Ammon's horn (tissue), 1 donor: ENCODE data around the gene RORB.
A peak's percentile ranks its signal among the peaks of the same experiment; 100 is the strongest.

Source experiments
- DNase-seq: peaks from one replicate; pipeline ENCODE4 v3.0.0-alpha.2; 2016; ENCODE audit warnings: low spot score

Gene RORB

DNA sequence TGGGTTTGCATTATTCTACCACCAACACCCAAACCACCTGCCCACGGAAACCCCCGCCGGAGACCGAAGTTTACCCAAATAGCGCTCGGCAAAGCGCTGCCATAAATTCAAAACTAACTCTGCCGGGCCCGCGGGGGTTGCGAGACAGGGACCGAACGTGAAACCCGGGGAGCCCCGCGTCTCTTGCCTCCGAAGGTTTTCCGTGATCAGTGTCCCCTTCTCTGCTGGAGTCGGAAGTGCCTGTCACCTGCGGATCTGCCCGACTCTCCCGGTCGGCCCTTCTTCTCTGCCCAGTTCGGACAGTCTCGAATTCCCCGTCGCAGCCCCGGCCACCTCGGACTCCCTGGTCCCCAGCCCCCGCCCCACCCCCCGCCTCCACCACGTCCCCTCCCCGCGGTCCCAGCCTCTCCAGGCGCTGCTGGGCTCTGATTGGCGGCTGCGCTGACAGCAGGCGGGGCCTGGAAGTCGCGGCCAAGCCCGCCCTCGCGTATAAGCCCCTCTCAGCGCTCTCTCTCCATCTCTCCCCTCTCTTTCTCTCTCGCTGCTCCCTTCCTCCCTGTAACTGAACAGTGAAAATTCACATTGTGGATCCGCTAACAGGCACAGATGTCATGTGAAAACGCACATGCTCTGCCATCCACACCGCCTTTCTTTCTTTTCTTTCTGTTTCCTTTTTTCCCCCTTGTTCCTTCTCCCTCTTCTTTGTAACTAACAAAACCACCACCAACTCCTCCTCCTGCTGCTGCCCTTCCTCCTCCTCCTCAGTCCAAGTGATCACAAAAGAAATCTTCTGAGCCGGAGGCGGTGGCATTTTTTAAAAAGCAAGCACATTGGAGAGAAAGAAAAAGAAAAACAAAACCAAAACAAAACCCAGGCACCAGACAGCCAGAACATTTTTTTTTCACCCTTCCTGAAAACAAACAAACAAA lies at the start of gene RORB:
Gene RORB (plus strand): TSS at position 517 of the 929 bp plus-strand sequence. CDS start 642 bp downstream, outside the sequence.
- DNase-seq = peak; percentile 92

DNA sequence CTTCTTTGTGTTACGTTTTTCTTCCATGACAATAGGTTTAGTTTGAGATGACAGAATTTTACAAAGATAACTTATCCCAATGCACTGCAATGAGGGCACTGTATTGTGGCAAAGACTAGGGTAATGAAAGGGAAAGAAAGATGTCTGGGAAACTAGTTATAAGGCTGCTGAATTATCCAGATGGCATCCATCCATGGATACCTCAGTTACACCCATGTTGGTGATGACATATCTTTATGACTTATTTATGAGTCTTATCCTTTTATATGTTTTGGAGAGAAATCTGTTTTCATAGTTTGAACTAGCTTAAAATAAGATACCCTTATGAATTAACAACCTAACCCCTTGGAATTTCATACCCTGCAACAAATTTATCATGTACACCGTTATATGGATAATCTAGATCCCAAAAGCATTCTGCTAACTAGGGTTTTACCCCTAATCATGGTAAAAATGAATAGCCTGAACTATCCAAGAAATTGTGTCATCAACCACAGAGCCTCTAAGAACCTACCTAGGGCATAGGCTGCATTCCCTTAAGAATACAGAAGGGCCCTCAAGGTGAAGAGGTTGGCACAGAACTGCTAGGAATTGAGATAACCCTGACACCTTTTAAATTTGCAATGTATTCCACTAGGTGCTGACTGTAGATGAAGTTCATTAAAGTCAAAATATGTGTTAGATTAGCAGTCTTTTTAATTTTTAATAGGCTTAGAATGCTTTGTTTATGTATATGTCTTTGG lies 49.5 kb upstream of the RORB start:
- no peak for DNase-seq

GRCh38 chr9:74449060-74449459 lies 48.1 kb upstream of the RORB start:
- no peak for DNase-seq

GRCh38 chr9:74458832-74459231 lies 38.3 kb upstream of the RORB start:
- no peak for DNase-seq

DNA sequence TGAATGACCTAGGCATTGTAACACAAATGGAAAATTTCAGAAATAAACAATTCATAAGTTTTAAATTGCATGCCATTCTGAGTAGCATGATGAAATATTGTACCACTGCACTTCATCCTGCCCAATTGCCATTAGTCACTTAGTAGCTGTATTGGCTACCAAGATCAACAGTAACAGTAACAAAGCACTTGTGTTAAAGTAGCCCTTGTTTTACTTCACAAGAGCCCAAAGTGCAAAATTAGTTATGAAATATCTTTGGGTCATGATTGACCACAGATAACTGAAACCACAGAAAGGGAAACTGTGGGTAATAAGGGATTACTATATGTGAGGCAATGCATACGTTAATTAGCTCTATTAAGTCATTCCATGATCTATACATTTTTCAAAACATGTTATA lies 33.3 kb upstream of the RORB start:
- no peak for DNase-seq

GRCh38 chr9:74478606-74479005 lies 18.5 kb upstream of the RORB start:
- DNase-seq = no peak

DNA sequence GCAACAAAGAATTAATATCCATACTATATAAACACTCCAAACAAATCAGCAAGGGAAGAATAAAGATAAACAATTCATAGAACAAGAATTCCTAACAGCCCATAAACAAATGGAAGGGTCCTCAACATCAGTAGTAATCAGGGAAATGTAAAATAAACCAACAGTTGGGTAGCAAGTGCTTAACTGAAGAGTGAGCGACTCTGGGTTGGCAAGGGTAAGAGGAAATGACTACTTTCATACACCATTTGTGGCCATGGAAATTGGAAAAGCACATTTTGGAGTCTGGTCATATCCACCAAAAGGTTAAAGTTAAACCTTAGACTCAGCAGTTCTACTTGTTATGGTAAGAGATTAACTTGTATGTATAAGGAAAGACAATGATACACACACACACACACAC lies 17.4 kb upstream of the RORB start:
- DNase-seq = no peak

GRCh38 chr9:74487395-74487794 lies 9.7 kb upstream of the RORB start:
- DNase-seq = no peak

- DNase-seq = no peak
These were observed 3.6 kb upstream of the RORB start for GRCh38 chr9:74493512-74493911.

- no peak for DNase-seq
These were observed 2.6 kb upstream of the RORB start for GRCh38 chr9:74494490-74494889.

- no peak for DNase-seq
These were observed 729 bp upstream of the RORB start for GRCh38 chr9:74496406-74496805.

DNA sequence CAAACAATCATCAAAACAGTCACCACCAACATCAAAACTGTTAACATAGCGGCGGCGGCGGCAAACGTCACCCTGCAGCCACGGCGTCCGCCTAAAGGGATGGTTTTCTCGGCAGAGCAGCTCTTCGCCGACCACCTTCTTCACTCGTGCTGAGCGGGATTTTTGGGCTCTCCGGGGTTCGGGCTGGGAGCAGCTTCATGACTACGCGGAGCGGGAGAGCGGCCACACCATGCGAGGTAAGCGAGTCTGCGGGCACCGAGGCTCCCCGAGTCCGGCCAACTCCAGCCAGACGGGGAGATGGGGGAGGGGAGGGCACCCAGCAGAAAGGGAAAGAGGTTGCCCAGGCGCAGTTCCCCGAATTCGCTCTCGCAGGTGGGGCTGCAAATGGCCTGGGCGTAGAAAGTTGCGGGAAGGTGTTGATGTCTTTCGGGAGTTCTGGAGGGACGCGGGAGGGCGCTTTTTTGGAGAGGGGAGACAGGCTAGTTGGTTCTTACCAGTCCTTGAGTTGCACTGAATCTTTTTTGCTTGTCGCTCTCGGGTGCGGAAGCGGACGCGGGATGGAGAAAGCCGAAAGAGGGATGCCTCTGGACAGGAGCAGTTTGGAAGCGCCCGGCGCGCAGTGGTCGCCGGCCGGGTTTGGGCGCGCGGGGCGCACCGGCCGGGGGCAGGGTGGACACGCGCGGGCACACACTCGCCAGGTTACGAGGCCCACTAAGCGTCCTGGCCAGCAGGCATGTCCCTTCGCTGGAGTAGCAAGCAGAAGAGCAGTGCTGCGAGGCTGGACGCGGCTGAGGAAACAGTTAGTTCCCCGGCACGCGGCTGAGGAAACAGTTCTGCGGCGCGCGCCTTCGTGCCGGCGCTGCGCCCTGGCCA lies 849 bp downstream of the RORB start:
- peak; percentile 25 for DNase-seq

GRCh38 chr9:74498621-74499095 lies 1.5 kb downstream of the RORB start:
- DNase-seq = no peak

DNA sequence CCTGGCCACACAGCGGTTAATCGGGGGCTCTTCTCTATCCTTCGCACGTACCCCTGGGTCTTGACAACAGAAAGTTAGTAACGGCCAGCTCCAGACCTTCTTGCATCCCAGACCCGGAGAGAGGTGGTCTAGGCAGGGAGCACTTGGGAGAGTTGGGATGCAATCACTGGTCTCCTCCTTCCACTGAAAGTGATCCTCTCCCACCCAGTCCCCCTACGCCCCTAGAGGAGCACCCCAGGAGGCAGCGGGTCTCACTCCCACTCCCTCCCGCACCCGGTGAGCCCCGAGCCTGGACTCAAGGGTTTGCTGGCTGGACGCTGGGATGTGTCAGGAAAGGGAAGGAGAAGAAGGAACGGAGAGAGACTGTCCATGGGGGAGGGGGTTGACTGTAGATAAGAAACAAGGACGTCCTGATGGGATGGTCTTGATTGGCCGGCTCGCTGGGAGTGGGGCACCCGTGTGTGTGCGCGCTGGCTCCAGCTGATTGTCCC lies 2.0 kb downstream of the RORB start:
- peak; percentile 16 for DNase-seq

DNA sequence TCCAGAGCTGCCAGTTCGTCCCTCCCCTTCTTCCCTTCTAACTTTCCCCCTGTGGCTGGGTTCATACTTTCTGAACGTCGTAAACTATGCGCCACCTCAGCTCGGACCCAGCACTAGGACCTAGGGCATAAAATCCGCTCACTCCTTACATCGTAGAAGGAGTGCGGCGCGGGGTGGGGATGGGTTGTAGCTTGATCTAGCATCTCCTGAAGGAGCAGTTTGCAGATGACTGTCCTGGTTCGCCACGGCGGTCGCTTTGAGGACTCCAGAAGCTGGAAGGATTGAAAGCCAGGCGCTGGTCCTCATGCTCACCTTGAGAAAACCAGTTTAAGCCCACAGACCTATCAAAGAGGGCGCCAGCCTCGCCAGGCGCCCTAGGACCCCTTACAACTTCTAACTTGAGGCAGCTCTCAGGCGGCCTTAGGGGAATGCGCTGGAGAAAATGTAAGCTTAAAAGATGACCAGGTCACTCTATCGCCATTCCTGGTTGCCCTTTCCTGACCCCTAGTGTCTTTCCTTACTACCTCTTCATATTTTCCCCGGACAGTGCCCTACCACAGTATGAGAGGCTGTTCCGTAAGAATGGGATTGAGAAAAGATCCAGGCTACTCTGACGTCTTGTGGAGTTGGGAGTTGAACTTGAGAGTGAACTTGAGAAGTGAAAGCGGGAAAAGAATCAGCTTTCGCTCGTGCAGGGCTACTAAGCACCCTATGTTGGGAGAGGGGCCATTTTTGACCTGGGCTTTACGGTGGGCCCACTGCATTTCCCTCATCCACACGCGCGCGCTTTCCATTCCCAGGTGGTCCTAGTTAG lies 2.8 kb downstream of the RORB start:
- DNase-seq = no peak

DNA sequence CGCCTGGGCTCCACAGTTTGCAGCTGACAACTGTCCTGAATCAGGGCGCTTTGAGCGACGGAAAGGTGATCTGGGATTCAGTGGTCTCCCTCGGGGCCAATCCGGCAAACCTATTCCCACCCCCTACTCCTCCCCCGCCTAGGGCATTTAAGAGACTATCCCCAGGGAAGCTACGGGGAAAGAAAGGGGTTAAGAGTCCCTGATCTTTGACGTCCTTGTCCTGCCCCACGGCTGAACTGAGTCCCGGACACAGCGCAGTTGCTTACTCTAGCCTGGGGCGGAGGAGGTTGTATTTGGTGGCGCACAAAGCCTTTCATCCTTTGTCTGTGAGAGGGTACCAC lies 3.4 kb downstream of the RORB start:
- DNase-seq = no peak

- no peak for DNase-seq
These were observed 4.4 kb downstream of the RORB start for GRCh38 chr9:74501570-74501969.

- no peak for DNase-seq
These were observed 6.1 kb downstream of the RORB start for GRCh38 chr9:74503219-74503618.

DNA sequence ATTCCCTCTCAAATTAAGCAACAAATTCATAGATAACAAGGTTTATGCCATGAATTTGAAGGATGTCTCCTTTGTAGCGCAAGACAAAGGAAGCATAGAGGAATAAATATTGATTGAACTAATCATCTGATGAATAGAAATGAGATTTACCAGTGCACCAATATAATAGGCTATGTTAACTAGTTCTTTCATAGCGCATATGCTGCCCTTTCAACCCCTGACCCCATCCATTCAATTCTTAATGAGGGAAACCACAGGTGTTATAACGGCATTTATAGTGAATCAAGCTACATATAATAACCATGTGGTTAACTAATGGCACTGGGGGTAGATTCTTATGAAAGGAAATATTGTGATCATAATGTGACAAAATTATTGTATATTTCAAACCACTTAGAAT lies 6.5 kb downstream of the RORB start:
- DNase-seq = no peak

DNA sequence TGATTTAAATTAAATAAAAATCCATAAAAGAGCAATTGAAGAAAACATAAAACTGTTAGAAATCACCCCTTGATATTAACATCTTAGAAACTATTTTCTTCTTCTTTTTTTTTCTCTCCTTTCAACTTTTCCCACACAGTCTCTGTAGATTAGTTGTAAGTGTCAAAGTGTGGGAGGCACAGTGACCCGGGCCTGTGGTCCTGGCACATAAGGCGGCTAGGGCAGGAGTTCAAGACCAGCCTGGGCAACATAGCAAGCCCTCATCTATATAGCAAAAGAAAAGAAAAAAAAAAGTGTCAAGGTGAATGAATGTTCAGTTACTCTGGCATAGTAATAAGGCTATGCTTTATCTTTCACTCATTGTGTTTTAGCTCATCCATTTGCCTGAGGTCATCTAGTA lies 14.2 kb downstream of the RORB start:
- no peak for DNase-seq

DNA sequence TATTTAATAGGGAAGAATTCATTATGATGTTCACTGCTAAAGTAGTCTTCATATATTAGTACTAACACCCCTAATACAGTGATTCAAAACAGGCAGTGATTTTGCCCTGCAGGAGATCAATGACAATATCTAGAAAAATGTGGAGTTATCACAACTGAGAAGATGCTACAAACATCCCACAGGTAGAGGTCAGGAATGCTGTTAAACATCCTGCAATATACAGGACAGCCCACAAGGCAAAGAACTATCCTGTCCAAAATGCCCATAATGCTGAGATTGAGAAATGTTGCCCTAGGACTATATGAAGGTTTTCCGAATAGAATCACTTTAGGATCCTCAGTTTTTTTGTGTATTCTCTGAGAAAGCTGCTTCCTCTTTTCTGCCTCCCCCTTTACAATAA lies 15.3 kb downstream of the RORB start:
- no peak for DNase-seq
